GM21723 (cell line): Measurements from ENCODE around the gene GTPBP4.

Experiments
- ATAC-seq: cut with Tn5 transposase; IDR thresholded peaks from one replicate; pipeline ENCODE4 v1.9.1; 2021; ENCODE audit warnings: mild to moderate bottlenecking, moderate library complexity; ENCODE audit not compliant: unreplicated experiment

The GTPBP4 gene

GRCh38 chr10:987870-988666 is at the start of gene GTPBP4:
TSS of gene GTPBP4 (plus strand) at chr10:988434. CDS start at chr10:988480, 46 bp downstream.
- ATAC-seq = peak; percentile 96

GRCh38 chr10:938941-939678 is 49.1 kb upstream of the GTPBP4 start:
- ATAC-seq = no peak

- ATAC-seq = peak; percentile 53
These were observed 44.8 kb upstream of the GTPBP4 start for GRCh38 chr10:943334-944033.

GRCh38 chr10:944034-944831 is 44.0 kb upstream of the GTPBP4 start:
- peak; percentile 46 for ATAC-seq

DNA sequence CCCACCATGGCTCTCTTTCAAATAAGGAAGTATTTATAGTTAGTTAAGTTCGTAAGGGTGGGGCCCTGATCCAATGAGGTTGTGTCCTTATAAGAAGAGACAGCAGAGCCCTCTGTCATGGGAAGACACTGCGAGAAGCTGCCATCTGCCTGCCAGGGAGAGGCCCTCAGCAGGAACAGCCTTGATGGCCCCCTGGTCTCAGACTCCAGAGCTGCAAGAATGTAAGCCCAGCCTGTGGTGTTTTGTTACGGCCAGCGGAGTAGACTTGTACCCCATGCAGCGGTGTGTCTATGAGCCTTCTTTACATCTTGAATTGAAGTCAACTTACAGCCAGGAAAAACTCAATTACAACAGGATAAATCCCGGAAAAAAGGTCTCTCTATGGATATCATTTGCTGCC is 42.5 kb upstream of the GTPBP4 start:
- ATAC-seq = no peak

DNA sequence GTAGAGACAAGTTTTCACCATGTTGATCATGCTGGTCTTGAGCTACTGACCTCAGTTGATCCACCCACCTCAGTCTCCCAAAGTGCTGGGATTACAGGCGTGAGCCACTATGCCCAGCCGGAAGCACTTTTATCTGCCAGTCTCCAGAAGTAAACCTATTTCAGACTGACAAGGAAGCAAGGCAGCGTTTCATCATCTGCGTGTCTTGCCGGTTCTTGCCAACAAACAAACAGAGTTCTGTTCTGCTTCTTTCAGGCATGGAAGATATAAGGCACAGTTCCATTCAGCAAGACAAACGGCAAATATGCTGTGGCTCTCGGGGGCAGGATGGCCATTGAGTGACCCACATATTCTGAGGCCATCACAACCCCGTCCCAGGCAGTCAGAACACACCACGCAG is 41.2 kb upstream of the GTPBP4 start:
- ATAC-seq = no peak

GRCh38 chr10:947881-948280 is 40.4 kb upstream of the GTPBP4 start:
- no peak for ATAC-seq

GRCh38 chr10:948347-948746 is 39.9 kb upstream of the GTPBP4 start:
- no peak for ATAC-seq

- ATAC-seq = no peak
These were observed 38.8 kb upstream of the GTPBP4 start for GRCh38 chr10:949446-949845.

DNA sequence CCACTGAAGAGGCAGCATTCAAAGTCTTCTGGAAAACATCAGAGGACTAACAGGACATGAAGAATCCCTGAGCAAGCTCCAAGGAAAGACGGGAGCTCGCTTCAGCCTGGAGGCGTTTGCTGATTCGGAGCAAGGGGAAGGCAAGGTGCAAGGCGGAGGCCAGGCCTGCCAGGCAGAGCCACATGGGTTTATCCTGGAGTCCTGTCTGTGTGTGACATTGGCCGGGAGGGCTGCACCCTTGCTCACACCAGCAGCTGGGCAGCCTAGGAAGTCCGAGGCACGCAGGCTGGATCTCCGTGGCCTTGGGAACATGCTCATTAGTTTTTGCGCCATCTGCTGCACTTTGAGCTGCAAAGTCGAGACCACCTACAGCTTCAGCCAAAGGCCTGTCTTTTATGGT is 34.4 kb upstream of the GTPBP4 start:
- ATAC-seq = no peak

GRCh38 chr10:954396-954795 is 33.8 kb upstream of the GTPBP4 start:
- ATAC-seq = no peak

- no peak for ATAC-seq
These were observed 33.0 kb upstream of the GTPBP4 start for GRCh38 chr10:955127-955819.

DNA sequence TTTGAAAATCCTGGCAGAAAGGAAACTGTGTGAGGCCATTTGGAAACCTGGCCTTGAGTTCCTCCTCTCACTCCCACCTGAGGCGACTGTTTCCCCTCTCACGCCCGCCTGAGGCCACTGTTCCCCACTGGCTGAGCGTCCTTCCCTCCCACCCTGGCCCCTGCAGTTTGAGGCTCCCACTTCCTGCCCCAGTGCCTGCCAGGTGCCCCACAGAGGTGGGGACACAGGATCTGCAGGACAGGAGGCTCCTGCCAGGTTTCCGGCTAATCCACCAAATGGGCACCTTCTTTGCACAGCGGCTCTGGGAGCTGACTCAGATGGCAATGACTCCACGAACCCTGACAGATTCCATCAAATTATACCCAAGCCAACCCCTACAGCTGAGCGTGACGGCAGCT is 32.4 kb upstream of the GTPBP4 start:
- ATAC-seq = no peak

GRCh38 chr10:958106-958505 is 30.1 kb upstream of the GTPBP4 start:
- ATAC-seq = no peak

- ATAC-seq = no peak
These were observed 29.4 kb upstream of the GTPBP4 start for GRCh38 chr10:958856-959255.

DNA sequence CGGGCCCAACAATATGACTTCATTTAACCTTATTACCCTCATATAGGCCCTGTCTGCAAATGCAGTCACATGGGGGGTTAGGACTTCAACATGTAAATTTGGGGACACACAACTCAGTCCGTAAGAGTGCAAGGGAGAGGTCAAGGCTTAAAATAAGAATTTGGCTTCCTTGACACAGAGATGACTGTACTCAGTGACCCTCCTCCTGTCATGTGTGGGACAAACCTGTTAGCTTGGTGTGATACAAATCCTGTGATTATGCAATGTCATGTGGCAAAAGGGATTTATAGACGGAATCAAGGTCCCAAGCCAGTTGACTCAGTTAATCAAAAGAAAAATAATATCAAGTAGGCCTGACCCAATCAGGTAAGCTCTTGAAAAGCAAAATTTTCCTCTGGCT is 25.9 kb upstream of the GTPBP4 start:
- no peak for ATAC-seq

GRCh38 chr10:963186-963585 is 25.0 kb upstream of the GTPBP4 start:
- ATAC-seq = no peak

DNA sequence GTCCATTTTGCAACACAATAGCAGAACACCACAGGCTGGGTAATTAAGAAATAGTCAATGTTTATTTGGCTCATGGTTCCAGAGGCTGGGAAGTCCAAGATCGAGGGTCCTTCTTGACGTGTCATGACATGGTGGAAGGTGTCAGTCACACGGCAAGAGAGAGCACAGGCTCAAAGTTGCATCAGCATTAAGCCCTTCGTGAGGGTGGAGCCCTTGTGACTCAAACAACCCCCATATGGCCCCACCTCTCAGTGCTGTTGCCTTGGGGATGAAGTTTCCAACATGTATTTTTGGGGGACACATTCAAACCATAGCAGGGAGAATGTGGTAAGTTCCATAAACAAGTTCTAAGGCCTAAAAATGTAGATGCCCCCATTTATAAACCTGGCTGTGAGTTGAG is 24.6 kb upstream of the GTPBP4 start:
- ATAC-seq = no peak

GRCh38 chr10:964321-964987 is 23.8 kb upstream of the GTPBP4 start:
- no peak for ATAC-seq

DNA sequence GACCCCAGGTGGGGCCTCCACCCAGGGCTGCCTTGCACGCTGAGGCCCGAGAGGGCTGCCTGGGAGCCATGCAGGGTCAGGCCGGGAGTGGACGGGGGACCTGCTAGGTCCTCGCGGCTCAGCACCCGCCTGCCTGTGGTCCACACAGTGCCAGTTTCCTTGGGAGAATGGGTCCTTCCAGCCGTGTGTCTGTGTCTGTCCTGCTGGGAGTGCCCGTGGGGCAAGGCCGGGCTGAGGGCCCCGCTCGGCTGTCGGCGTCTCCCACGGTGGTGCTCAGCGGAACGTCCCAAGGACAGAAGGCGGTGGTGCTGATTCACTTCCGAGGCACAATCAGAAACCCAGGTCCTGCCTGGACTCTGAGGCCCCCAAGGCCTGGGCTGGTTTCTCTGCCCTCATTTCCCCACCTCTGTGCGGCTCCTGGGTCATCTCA is 23.2 kb upstream of the GTPBP4 start:
- no peak for ATAC-seq
